Neural progenitor cell (in vitro differentiated cells): ENCODE results near the gene LRP1-AS. TPM values are rescaled to one million over a fixed set of nuclear protein-coding genes. Genes with fewer than 3 reads are reported as not detected.
A peak's percentile ranks its signal among the peaks of the same experiment; 100 is the strongest.

Experiments used
- DNase-seq: peaks from one replicate; pipeline ENCODE4 v3.0.0-alpha.2; 2016; ENCODE audit warnings: low spot score
- H2AFZ ChIP-seq: fragments of 200-600 bp; sonication (generic); replicated peaks from 2 replicates; pipeline ENCODE4 v1.6.1; 2016; ENCODE audit warnings: antibody characterized with exemption
- H3F3A ChIP-seq: fragments of 200-600 bp; sonication (generic); 2 replicates; pipeline ENCODE4 v1.6.1; 2016; ENCODE audit warnings: antibody characterized with exemption, low read depth
- H3K27ac ChIP-seq: fragments of 200-600 bp; sonication (generic); 2 replicates; pipeline ENCODE4 v1.5.1; 2016; ENCODE audit warnings: mild to moderate bottlenecking
- H3K27me3 ChIP-seq: fragments of 200-600 bp; sonication (generic); 2 replicates; pipeline ENCODE4 v1.6.1; 2016; ENCODE audit warnings: mild to moderate bottlenecking, moderate library complexity
- H3K36me3 ChIP-seq: fragments of 200-600 bp; sonication (generic); 2 replicates; pipeline ENCODE4 v1.5.1; 2016
- H3K4me1 ChIP-seq: fragments of 200-600 bp; sonication (generic); 2 replicates; pipeline ENCODE4 v1.6.1; 2016; ENCODE audit warnings: mixed run types
- H3K4me2 ChIP-seq: fragments of 200-600 bp; sonication (generic); 2 replicates; pipeline ENCODE4 v1.6.1; 2016
- H3K4me3 ChIP-seq: fragments of 200-600 bp; sonication (generic); 2 replicates; pipeline ENCODE4 v1.5.1; 2016
- H3K79me2 ChIP-seq: fragments of 200-600 bp; sonication (generic); 2 replicates; pipeline ENCODE4 v1.6.1; 2016; ENCODE audit warnings: low read depth
- H3K9ac ChIP-seq: fragments of 200-600 bp; sonication (generic); 2 replicates; pipeline ENCODE4 v1.6.1; 2016
- H3K9me3 ChIP-seq: fragments of 200-600 bp; sonication (generic); 2 replicates; pipeline ENCODE4 v1.5.1; 2016; ENCODE audit warnings: low read depth
- H4K20me1 ChIP-seq: fragments of 200-600 bp; sonication (generic); 2 replicates; pipeline ENCODE4 v1.6.1; 2016; ENCODE audit warnings: low read depth
- H3K27ac Mint-ChIP-seq: 3 replicates; pipeline ENCODE4 v1.8.0; 2021; ENCODE audit warnings: mixed read lengths
- H3K27me3 Mint-ChIP-seq: 2 replicates; pipeline ENCODE4 v1.8.0; 2022; ENCODE audit warnings: low read depth, mild to moderate bottlenecking, inconsistent platforms, moderate library complexity, mixed read lengths; ENCODE audit not compliant: insufficient read depth
- H3K36me3 Mint-ChIP-seq: 3 replicates; pipeline ENCODE4 v1.8.0; 2021; ENCODE audit warnings: mixed read lengths
- H3K4me1 Mint-ChIP-seq: 3 replicates; pipeline ENCODE4 v1.8.0; 2021; ENCODE audit warnings: mixed read lengths
- H3K4me3 Mint-ChIP-seq: 3 replicates; pipeline ENCODE4 v1.8.0; 2021; ENCODE audit warnings: mild to moderate bottlenecking, moderate library complexity, mixed read lengths
- H3K9me3 Mint-ChIP-seq: 3 replicates; pipeline ENCODE4 v1.8.0; 2020; ENCODE audit warnings: mixed read lengths
- EZH2 ChIP-seq: fragments of 200-600 bp; sonication (generic); IDR thresholded peaks from 2 replicates; pipeline ENCODE4 v1.6.1; 2017; ENCODE audit warnings: antibody characterized with exemption, mild to moderate bottlenecking, moderate library complexity
- EZH2phosphoT487 ChIP-seq: fragments of 200-600 bp; sonication (generic); IDR thresholded peaks from 2 replicates; pipeline ENCODE4 v1.6.1; 2017; ENCODE audit warnings: antibody characterized with exemption
- total RNA-seq: library from RNA; depleted of rRNA; stranded (reverse); fragments of >200 nt; gene quantifications from 2 replicates; pipeline ENCODE4 v1.2.3, GENCODE V29; 2015; ENCODE audit warnings: low replicate concordance
- TF ChIP-seq, protein P1 (sequence below): fragments of 200-600 bp; sonication (generic); IDR thresholded peaks from 2 replicates; pipeline ENCODE4 v1.5.1; 2017; ENCODE audit warnings: antibody characterized with exemption, mild to moderate bottlenecking

LRP1-AS gene
- total RNA-seq, 1 donor from 2014 or later: not detected

DNA sequence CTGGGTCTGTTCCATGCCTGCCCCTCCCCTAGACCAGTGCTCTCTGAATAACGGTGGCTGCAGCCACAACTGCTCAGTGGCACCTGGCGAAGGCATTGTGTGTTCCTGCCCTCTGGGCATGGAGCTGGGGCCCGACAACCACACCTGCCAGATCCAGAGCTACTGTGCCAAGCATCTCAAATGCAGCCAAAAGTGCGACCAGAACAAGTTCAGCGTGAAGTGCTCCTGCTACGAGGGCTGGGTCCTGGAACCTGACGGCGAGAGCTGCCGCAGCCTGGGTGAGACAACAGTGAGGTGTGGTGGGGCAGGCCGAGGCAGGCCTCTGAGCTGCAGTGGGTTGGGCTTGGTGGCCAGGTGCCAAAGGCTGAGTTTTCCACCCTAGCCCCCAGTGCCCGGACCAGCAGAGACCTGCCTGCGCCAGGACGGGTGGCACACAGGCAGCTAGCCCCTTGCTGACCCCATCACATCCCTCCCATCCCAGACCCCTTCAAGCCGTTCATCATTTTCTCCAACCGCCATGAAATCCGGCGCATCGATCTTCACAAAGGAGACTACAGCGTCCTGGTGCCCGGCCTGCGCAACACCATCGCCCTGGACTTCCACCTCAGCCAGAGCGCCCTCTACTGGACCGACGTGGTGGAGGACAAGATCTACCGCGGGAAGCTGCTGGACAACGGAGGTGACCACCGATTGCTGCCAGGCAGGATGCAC lies 28.2 kb upstream of the LRP1-AS start:
- TF ChIP-seq, protein P1, sequence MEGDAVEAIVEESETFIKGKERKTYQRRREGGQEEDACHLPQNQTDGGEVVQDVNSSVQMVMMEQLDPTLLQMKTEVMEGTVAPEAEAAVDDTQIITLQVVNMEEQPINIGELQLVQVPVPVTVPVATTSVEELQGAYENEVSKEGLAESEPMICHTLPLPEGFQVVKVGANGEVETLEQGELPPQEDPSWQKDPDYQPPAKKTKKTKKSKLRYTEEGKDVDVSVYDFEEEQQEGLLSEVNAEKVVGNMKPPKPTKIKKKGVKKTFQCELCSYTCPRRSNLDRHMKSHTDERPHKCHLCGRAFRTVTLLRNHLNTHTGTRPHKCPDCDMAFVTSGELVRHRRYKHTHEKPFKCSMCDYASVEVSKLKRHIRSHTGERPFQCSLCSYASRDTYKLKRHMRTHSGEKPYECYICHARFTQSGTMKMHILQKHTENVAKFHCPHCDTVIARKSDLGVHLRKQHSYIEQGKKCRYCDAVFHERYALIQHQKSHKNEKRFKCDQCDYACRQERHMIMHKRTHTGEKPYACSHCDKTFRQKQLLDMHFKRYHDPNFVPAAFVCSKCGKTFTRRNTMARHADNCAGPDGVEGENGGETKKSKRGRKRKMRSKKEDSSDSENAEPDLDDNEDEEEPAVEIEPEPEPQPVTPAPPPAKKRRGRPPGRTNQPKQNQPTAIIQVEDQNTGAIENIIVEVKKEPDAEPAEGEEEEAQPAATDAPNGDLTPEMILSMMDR: peak; percentile 82
- TF ChIP-seq EZH2phosphoT487 (no peak), EZH2 (no peak)
- Mint-ChIP-seq H3K4me3 (no peak overlapping the region), H3K9me3 (no peaks in the 10 kb centered on the region), H3K27me3 (peaks cover 7% of the 10 kb centered on the region), H3K4me1 (peaks cover 9% of the 10 kb centered on the region), H3K27ac (peak overlapping the region; percentile 91), H3K36me3 (peaks cover 27% of the 10 kb centered on the region)
- Histone ChIP-seq H3K27me3 (no peaks in the 10 kb centered on the region), H4K20me1 (peaks cover 3% of the 10 kb centered on the region), H3K27ac (no peak overlapping the region), H2AFZ (no peak overlapping the region), H3K79me2 (no peaks in the 10 kb centered on the region), H3K4me2 (no peak overlapping the region), H3K4me3 (no peak overlapping the region), H3K9me3 (no peaks in the 10 kb centered on the region), H3K36me3 (no peaks in the 10 kb centered on the region), H3F3A (no peaks in the 10 kb centered on the region), H3K9ac (no peak overlapping the region), H3K4me1 (no peaks in the 10 kb centered on the region)
- DNase-seq: peak; percentile 85

DNA sequence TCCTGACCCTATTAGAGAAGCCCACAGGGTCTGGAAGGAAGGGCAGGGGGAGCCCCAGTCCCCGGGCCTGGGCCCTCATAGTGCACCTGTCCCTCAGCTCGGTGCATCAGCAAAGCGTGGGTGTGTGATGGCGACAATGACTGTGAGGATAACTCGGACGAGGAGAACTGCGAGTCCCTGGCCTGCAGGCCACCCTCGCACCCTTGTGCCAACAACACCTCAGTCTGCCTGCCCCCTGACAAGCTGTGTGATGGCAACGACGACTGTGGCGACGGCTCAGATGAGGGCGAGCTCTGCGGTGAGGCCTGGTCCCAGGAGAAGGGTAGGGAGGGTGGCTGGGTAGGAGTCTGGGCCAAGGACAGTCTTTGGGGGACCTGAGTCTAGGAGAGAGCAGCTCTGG lies 26.3 kb upstream of the LRP1-AS start:
- Histone ChIP-seq H3K4me2 (no peak overlapping the region), H3K79me2 (no peaks in the 10 kb centered on the region), H4K20me1 (peaks cover 3% of the 10 kb centered on the region), H3K27ac (no peak overlapping the region), H2AFZ (no peak overlapping the region), H3K9ac (no peak overlapping the region), H3K4me3 (no peak overlapping the region), H3K4me1 (no peaks in the 10 kb centered on the region), H3K9me3 (no peaks in the 10 kb centered on the region), H3F3A (no peaks in the 10 kb centered on the region), H3K36me3 (no peaks in the 10 kb centered on the region), H3K27me3 (no peaks in the 10 kb centered on the region)
- Mint-ChIP-seq H3K27ac (peak overlapping the region; percentile 33), H3K36me3 (peaks cover 30% of the 10 kb centered on the region), H3K9me3 (no peaks in the 10 kb centered on the region), H3K4me1 (peaks cover 9% of the 10 kb centered on the region), H3K27me3 (peaks cover 9% of the 10 kb centered on the region), H3K4me3 (no peak overlapping the region)
- no peak for DNase-seq
- TF ChIP-seq, protein P1: no peak
- TF ChIP-seq EZH2 (no peak), EZH2phosphoT487 (no peak)

- Mint-ChIP-seq H3K4me1 (peaks cover 9% of the 10 kb centered on the region), H3K4me3 (no peak overlapping the region), H3K27me3 (peaks cover 9% of the 10 kb centered on the region), H3K9me3 (no peaks in the 10 kb centered on the region), H3K36me3 (peaks cover 28% of the 10 kb centered on the region), H3K27ac (peak overlapping the region; percentile 14)
- no peaks in the 10 kb centered on the region for H3K4me1 ChIP-seq
- H4K20me1 ChIP-seq: peaks cover 3% of the 10 kb centered on the region
- no peaks in the 10 kb centered on the region for H3F3A ChIP-seq
- H3K9ac ChIP-seq: no peak overlapping the region
- no peak overlapping the region for H3K4me2 ChIP-seq
- peak; percentile 71 for DNase-seq
- H3K9me3 ChIP-seq: no peaks in the 10 kb centered on the region
- H3K4me3 ChIP-seq: no peak overlapping the region
- no peaks in the 10 kb centered on the region for H3K79me2 ChIP-seq
- TF ChIP-seq EZH2phosphoT487: no peak
- TF ChIP-seq, protein P1: peak; percentile 65
- no peak overlapping the region for H2AFZ ChIP-seq
- no peaks in the 10 kb centered on the region for H3K27me3 ChIP-seq
- H3K36me3 ChIP-seq: no peaks in the 10 kb centered on the region
- no peak overlapping the region for H3K27ac ChIP-seq
Observed at GRCh38 chr12:57173089-57173488, 25.7 kb upstream of the LRP1-AS start.
